Measurements from ENCODE around the gene MIS12.

The MIS12 gene

GRCh38 chr17:5486206-5487124 lies at the start of gene MIS12:
Gene MIS12 (plus strand): TSS chr17:5486566. CDS start chr17:5488863, 2,297 bp downstream.
- DNase-seq = peak; percentile 95

- DNase-seq = no peak
Measured at GRCh38 chr17:5437721-5438317, 48.5 kb upstream of the MIS12 start.

GRCh38 chr17:5438716-5439445 lies 47.5 kb upstream of the MIS12 start, which contains the start of gene C1QBP:
Gene C1QBP (minus strand): TSS chr17:5439155. CDS start chr17:5439073, 82 bp downstream.
- DNase-seq = peak; percentile 97

- no peak for DNase-seq
Measured at GRCh38 chr17:5439446-5439764, 47.0 kb upstream of the MIS12 start.

GRCh38 chr17:5443728-5444127 lies 42.6 kb upstream of the MIS12 start:
- DNase-seq = no peak

- no peak for DNase-seq
Measured at GRCh38 chr17:5444209-5444608, 42.2 kb upstream of the MIS12 start.

GRCh38 chr17:5446786-5447185 lies 39.6 kb upstream of the MIS12 start:
- DNase-seq = no peak

- no peak for DNase-seq
Measured at GRCh38 chr17:5464717-5465507, 21.5 kb upstream of the MIS12 start.

GRCh38 chr17:5466295-5466694 lies 20.1 kb upstream of the MIS12 start:
- DNase-seq = no peak

GRCh38 chr17:5467416-5467815 lies 18.9 kb upstream of the MIS12 start:
- DNase-seq = no peak

- DNase-seq = no peak
Measured at GRCh38 chr17:5468075-5468473, 18.3 kb upstream of the MIS12 start.

- no peak for DNase-seq
Measured at GRCh38 chr17:5472511-5472910, 13.9 kb upstream of the MIS12 start.

- no peak for DNase-seq
Measured at GRCh38 chr17:5473906-5474305, 12.5 kb upstream of the MIS12 start.

GRCh38 chr17:5478992-5479391 lies 7.4 kb upstream of the MIS12 start:
- no peak for DNase-seq

- no peak for DNase-seq
Measured at GRCh38 chr17:5480962-5481361, 5.4 kb upstream of the MIS12 start.

- no peak for DNase-seq
Measured at GRCh38 chr17:5481451-5481850, 4.9 kb upstream of the MIS12 start.

- no peak for DNase-seq
Measured at GRCh38 chr17:5485270-5486205, 828 bp upstream of the MIS12 start, which contains the start of gene DERL2. Gene DERL2 (minus strand): TSS chr17:5486178. CDS start chr17:5486161, 17 bp downstream.

- no peak for DNase-seq
Measured at GRCh38 chr17:5488752-5489151, 2.4 kb downstream of the MIS12 start.

- DNase-seq = no peak
Measured at GRCh38 chr17:5492970-5493369, 6.6 kb downstream of the MIS12 start.

GRCh38 chr17:5499476-5500231 lies 13.3 kb downstream of the MIS12 start:
- peak; percentile 60 for DNase-seq

- peak; percentile 66 for DNase-seq
Measured at GRCh38 chr17:5500247-5500588, 13.9 kb downstream of the MIS12 start.
